Measurements from ENCODE around the gene UROC1.

UROC1 gene

DNA sequence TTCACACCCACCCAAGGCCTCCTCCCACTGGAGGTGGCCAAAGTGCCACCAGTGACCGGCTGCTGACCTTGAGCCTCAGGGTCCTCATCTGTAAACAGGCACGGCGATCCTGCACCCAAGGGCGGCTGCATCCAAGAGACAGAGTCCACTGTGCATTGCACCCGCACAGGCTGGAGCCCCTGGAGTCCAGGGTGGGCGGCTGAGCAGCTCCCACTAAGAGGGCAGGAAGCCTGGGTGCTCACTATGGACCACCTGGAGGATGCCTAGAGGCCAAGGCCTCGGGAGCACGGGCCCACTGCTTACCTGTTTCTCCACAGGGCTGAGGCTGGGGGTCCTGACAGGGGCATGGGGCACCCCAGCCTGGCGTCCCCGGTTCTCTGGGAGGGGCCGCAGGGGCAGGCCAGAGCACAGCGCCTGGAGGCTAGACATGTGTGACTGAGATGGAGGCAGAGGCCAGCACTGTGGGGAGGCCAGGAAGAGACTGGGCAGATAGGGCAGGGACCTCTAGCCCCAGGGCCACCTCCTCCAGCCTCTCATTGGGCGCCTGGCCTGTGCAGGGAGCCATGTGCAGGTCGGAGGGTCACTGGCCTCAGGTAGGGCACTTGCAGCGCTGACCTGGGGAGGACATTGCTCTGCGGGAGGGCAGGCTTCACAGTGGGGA, at the start of gene UROC1:
TSS of gene UROC1 (minus strand) at position 483 of the 661 bp plus-strand sequence. CDS start at position 429, 54 bp downstream.
- in situ Hi-C loops (cut with MboI; ENCODE audit: low sequenced_read_pairs) = no loop called here

DNA sequence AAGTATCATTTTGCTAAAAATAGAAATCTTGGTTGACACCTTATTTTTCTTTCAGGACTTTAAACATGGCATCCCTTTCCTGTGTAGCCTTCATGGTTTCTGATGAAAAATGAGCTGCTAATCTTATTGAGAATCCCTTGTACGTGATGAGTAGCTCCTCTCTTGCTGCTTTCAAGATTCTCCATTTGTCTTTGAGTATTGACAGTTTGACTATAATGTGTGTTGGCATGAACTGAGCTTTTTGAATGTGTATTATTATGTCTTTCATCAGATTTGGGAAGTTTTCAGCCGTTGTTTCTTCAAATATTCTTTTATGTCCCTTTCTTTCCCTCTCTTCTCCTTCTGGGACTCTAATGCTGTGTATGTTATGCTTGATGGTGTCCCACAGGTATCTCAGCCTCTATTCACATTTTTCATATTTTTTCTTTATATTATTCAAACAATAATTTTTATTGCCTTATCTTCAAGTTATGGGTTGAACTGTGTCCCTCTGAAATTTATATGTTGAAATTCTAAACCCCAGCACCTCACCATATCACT, 45.2 kb upstream of the UROC1 start:
- in situ Hi-C loops (cut with MboI; ENCODE audit: low sequenced_read_pairs) = no loop called here

DNA sequence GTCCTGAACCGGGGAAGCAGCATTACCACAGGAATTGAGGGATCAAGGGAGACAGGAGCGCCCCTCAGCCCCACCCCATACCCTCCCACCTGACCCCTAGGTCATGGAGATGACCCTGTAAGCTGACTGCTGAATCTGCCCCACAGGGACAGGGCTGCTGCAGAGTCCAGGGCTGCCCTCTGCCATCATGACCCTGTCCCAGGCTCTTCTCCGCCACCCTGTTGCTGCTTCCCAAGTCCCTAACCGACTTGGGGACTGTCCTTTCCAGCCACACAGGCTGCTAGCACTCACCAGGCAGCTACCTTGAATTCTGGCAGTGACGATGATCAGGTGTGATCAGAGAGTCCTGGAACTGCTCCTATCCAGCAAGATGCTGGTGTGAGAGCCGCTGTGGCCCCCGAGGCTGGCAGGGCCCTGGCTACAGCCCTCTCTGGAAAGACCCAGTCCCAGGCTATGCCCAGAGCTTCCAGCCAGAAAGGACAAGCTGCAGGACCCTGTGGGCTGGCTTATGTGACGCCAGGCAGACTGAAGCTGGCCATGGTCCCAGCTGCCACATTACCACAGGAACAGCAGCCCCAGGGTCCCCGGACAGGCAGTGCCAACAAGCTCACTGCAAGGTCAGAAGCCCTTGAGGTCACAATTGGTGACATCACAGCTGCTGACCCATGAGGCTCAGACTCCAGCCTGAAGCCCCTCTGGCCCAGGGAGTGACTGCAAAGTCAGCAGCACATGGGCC, 40.9 kb upstream of the UROC1 start, which contains the start of gene C3orf22:
TSS of gene C3orf22 (minus strand) at position 597 of the 736 bp plus-strand sequence. CDS start 5,542 bp downstream, outside the sequence.
- in situ Hi-C loops (cut with MboI; ENCODE audit: low sequenced_read_pairs) = no loop called here

DNA sequence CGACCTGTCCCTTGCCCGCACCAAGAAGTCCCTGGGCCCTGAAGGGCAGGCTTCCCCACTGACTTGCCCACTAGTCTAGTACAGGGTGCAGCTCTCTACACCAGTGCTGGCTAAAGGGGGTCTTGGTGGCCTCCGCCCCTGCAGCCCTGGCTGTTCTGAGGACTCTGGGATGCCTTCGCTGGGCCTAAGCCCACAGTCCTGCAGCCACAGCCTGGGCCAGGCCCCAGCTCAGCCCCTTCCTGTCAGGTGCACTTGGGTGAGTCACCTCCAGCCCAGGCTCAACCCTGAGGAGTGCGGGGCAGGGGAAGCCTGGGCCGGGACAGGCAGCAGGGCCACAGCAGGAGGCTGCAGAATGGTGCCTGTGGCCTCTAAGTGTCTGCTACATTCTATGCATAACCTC, 40.2 kb upstream of the UROC1 start:
- in situ Hi-C loops (cut with MboI; ENCODE audit: low sequenced_read_pairs) = no loop called here

DNA sequence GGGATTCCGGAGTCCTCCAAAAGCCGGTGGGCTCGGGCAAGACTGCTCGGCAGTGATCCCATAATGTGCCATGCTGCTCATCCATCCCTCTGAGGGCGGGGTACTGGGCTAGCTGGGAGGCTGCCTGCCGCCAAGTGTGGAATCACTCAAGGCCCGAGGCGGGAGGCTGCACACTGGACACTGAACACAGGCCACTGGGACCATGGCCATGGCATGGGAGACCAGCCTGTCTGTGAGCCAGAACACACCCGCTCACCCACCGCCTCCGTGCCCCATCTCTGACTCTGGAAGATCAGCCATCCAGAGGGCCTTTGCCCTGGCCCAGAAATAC, 39.8 kb upstream of the UROC1 start:
- in situ Hi-C loops (cut with MboI; ENCODE audit: low sequenced_read_pairs) = no loop called here

DNA sequence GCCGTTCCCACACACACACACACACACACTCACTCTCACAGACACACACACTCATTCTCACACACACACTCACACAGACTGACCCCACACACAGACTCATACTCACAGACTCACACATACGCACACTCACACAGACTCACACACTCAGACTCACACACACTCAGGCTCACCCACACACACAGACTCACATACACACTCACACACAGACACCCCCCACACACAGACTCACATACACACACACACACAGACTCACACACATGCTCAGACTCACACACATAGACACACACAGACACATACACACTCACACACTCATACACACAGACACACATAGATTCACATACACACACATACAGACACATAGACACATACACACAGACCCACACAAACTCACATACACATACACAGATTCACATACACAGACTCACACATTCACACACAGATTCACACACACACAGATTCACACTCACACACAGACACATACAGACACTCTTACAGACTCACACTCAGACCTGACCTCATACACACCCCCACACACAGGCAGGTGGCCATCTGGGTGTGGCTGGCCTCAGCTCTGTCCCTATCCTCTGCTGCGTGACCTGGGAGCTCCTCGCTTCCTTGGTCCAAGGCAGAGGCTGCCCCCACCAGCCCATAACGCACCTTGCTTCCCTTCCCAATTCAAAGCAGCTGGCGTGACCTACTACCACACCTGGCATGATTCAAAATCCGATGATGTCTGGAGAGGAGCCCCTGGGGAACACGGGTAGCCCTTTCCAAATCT, 39.3 kb upstream of the UROC1 start:
- in situ Hi-C loops (cut with MboI; ENCODE audit: low sequenced_read_pairs) = no loop called here

DNA sequence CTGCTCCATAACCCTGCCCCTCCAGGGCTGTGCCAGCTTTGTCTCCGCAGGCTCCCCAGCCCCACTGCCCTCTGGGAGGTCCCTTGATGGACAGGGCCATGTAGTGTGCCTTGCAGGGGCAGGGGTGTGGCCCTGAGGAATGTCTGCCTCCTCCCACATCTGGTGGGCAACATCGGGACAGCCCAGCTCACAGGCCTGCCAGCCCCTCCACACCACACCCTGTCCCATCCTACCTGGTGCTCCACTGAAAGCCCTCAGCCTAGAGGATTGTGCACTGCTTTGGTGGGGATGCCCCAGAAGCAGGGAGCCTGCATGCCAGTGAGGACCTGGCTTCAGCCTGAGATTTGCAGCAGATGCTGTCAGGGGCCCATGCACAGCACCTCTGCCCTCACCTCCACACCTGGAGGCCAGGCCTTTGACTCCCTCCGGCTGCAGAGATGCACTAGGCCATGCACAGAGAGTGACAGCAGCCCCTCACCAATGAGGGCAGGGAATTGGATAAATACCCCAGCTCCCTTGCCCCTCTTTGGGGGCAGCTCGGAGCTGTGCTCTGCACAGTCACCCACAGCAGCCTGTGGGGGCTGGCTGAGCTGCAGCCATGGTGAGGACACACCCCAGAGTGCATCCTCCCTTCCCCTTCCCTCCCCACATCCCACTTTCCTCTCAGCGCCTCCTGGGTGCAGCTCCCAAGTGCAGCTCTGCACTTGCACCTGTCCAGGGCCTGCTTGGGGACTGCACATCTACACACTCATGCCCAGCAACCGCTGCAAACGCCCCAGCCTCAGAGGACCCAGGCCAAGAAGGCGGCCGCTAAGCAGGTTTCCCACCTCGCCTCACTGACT, 38.4 kb upstream of the UROC1 start:
- in situ Hi-C loops (cut with MboI; ENCODE audit: low sequenced_read_pairs) = no loop called here

DNA sequence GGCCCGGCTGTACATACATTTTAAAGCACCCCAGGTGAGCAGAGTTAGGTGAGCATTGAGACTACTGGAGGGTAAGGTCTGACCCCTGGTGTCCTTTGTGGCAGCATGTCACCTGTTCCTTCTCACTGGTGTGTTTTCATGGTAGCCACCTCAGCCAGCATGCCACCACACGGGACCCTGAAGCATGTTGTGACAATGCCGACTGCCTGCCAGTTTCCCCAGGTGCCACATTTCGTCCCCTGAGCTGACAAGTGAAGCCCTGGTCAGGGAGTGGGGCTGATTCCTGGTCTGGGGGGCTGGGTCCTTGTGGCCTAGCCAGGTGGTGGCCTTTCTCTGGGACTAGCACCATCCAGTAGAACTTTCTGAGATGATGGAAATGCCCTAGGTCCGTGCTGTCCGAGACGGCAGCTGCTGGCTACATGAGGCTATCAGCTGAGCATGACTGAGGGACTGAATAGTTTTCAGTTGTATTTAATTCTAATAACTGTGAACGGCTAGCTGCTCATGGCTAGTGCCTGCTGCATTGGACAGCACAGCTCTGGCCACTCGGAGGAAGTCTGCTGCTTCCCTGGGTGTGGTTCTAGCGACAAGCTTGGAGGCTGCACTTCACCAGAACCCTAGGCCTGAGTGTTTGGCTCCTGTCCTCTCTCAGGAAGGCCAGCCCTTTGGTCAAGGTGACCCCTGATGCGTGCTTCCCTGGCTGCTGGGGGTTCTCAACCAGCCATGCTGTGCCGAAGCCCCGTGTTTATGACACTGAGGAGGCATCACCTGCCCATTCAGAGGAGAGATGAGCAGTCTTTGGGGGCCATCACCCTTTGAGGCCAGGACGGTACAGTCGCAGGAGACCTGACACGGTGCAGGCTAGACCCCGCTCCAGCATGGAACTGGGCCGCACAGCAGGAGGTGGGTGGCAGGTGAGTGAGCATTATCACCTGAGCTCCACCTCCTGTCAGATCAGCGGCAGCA, 37.3 kb upstream of the UROC1 start:
- in situ Hi-C loops (cut with MboI; ENCODE audit: low sequenced_read_pairs) = no loop called here

DNA sequence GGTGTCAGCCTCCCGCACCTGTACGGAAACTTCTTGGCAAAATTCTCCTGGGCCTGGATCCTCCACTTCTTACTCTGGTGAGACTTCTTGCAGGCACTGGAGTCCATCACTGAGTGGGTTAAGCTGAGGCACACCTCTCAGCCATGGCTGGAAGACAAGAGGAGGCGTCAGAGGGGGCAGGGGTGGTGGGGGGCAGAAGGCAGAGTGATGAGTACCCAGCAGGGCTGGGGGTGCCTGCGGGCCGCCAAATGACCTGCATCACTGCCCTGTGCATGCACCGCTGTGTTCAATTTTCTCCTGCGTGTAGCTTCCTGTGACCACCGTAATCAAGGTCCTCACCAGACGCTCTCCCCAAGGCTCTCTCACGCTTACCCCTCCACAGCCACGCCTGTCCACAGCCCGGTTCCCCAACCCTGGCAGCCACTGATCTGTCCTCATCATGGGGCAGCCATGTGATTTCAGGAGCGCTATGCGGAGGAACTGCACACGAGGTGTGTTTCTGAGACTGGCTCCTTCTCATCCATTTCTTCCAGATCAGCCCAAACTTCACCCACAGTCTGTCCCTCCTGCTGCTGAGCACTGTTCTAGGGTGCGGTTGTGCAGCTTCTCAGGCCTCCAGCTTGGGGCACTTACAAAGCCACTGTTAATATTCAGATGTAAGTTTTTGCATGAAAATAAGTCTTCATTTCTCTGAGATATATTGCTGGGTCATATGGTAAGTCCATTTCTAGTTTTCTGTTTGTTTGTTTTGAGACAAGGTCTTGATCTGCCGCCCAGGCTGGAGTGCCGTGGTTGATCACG, 35.9 kb upstream of the UROC1 start:
- in situ Hi-C loops (cut with MboI; ENCODE audit: low sequenced_read_pairs) = no loop called here

DNA sequence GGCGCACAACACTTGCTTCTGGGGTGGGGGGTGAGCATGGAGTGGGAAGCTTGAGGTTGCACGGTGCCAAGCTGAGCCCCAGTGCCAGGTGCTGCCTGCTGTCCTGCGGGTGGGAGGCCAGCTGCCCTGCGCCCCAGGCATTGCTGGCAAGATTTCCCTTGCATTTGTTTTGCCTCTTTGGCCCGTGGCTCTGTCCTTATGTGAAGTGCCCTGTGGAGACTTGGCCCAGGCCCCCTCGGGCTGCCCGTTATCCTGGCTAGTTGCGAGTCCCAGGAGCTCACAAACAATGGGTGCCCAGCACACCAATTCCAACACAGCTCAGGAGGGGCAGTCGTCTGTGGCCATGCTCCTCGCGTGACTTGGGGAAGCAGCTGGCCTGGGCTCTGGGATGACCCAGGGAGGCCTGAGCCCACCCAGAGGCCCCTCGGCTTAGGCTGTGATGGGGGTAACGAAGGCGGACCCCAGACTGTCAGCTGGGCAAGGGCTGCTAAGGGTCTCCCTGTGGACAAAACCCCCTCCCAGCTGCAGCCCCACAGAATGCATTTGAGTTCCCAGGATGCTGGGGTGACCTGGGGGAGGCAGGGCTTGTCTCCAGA, 35.2 kb upstream of the UROC1 start:
- in situ Hi-C loops (cut with MboI; ENCODE audit: low sequenced_read_pairs) = no loop called here

DNA sequence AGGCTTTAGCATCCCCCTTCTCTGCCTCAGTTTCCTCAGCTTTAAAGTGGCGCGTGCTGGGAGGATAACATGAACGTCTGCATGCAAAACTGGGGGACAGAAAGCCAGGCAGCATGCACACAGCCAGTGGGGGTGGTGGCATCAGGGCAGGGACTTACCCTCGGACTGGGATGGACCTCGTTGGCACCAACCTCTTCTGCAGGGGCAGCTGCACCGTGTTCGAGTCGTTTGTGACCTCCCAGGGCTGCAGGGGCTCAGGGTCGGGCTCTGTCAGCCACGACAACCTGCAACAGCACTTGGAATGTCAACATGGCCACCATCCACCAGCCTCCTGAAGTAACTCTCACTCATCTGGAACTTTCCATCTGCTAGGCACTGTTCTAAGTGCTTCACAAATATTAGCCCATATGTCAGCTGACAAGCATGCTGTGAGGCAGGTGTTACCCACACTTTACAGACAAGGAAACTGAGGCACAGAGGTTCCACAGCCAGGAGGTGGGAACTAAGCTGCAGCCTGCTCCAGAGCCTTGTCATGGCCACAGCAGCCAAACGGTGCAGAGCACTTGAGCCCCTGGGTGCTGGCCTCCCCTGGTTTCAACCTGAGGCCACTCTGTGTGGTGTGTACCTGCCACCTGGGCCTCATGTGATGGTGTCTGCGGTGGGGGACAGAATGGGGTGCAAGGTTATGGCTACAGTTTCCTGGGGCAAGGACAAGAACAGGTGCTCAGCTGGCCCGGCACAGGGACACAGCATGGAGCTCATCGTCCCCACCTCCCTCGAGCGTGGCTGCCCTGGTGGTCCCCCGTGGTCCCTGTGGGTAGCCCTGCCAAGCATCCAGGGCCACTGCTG, 34.5 kb upstream of the UROC1 start:
- in situ Hi-C loops (cut with MboI; ENCODE audit: low sequenced_read_pairs) = no loop called here

DNA sequence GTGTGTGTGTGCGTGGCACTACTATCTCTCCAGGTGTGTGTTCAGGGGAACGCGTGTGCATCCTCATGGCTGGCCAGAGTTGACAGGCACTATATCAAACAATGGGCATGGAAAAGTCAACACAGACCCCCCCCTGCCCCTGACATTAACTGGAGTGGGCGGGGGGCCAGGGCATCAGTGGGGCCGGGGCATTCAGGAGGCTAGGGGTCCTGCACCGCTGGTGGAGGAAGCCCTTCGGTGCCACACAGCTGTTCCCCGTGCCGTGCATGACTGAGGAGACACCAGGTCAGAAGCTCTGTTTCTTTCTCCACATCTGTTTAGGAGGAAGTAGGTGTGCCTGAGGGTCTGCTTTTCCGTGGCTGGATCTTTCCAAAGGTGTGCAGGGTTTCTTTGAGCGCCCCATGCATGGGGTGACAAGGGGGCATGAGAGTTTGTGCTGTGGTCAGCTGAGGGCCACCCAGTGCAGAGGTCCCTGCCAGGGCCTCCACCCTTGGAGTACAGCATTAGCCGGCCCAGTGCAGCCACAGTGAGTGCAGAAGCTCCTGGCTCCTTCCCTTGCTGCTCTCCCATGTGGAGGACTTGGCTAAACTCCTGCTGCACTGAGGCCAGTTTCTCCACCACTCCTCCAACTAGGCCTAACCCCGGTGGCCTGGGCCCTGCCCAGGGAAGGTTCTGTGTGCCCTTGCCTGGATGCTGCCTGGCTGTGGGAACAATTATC, 33.7 kb upstream of the UROC1 start:
- in situ Hi-C loops (cut with MboI; ENCODE audit: low sequenced_read_pairs) = no loop called here

DNA sequence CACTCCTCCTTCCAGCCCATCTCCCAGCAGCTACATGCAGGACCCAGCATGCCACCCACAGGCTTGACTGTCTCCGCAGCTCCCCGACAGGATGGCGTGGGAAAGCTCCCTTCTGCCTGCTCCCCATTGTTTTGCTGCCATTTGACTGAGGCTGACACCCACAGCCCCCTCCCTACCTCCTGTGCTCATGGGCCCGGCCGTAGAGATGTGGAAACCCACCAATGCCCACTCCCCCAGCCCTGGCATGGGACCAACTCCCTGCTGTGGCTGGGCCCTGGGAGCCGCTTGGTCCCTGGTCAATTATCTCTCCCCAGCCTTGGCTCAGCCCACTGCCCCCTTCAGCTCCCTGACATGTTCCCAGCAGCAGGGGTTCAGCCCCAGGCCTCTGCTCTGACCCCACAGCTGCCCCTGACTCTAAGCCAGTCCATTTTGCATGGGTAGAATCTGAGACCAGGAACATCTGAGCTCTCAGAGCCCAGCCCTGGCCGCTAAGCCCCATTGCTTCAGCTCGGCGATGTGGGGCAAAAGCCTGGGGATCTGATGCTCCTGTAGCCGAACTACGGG, 33.0 kb upstream of the UROC1 start:
- in situ Hi-C loops (cut with MboI; ENCODE audit: low sequenced_read_pairs) = no loop called here

DNA sequence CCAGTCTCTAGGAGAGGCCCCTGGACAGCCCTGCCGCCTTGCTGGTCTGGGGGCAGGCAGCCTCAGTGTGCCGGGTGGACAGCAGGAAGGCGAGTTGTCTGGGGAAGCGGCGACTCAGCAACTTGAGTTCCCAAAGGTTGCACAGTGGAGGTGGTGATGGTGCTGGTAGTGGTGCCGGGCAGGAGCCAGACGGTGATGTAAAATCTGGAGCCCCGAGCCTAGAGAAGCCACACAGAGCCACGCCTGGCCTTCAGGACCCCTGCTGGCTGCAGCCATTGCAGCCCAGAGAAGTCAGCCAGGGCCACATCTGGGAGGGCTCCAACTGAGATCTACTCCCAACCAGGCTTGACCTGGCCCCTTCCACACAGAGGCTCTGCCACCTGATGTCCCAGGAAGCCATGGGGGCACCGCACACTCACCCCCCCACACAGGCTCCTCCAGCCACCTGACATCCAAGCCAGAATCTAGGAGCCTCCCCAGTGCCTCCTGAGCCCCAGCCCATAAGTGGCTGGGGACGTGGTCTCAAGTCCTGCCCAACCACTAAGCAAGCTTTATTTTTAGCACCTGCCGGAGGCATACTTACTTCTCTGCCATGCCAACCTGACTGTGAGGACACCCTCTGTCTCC, 32.4 kb upstream of the UROC1 start:
- in situ Hi-C loops (cut with MboI; ENCODE audit: low sequenced_read_pairs) = no loop called here

DNA sequence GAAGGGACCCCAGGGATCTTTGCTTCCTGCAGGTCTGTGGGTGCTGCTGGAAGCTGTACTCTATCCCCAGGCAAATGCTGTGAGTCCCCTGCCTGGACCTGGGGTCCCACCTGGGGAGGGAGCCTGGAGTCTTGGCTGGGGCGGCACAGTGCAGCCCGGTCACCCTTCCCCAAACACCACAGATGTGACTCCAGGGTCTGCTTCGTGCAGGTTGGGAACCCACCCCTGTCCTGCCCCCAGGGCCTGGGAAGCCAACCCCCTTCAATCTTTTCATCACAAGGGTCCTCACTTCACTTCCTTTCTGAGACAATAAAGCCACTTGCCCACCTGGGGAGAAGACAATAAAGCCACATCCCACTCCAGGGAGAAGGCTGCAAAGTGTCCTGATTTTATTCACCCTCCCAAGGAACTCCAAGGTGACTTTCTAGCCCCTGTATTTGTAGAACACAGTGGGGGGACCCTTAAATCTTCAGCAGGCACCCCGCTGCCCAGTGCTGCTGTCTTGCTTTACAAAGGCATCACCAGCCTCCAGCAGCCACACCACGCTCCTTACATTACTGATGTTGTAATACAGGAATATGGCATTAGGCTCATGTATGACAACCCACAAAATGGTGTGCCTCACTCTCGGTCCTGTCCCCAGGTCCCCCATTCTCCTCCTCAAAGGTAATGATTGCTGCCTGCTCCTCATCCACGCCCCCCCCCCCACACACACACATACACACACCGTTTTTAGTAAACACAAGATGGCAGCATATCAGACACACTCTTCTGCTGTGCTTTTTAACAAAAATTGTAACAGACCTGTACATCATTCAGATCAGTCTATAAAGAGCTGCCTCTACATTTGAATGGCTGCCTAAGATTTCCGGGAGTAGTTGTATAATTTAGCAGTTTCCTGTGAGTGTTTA, 31.2 kb upstream of the UROC1 start:
- in situ Hi-C loops (cut with MboI; ENCODE audit: low sequenced_read_pairs) = no loop called here
